H1 (cell line): Measurements from ENCODE around the gene ZBED1. TPM values are rescaled to one million over a fixed set of nuclear protein-coding genes. Genes with fewer than 3 reads are reported as not detected.

Experiments
- MAX ChIP-seq: IDR thresholded peaks from 2 replicates; pipeline ENCODE4 v1.6.1; 2012; ENCODE audit warnings: inconsistent platforms
- polyA plus RNA-seq, 7 experiments: library from polyadenylated mRNA; depleted of rRNA in 3 of 7; stranded (reverse) in 5 of 7; unstranded in 2 of 7; fragments of >200 nt in 5 of 7; fragments of 200-250 nt in 2 of 7; gene quantifications; 1 replicate in 5 of 7; 2 replicates in 1 of 7; 4 replicates in 1 of 7; pipeline versions ENCODE4 v1.2.1 to v1.2.3, GENCODE V29; 2011 to 2013; ENCODE audit warnings: missing spikeins in 2 of 7, mixed read lengths in 2 of 7
- total RNA-seq: library from RNA; stranded (reverse); fragmentation: NEBNext Ultra II Directional; extraction: Animal tissue kit (Norgen Biotek cat#: 25700); gene quantifications from 2 replicates; pipeline ENCODE4 v1.2.1, GENCODE V29; 2021

ZBED1 gene
- total and polyA plus RNA-seq, 2 of the 8 experiments (the other 6 are each of a cell fraction or from before 2014, with no cell fraction given) = 28.5 to 45.8 TPM

DNA sequence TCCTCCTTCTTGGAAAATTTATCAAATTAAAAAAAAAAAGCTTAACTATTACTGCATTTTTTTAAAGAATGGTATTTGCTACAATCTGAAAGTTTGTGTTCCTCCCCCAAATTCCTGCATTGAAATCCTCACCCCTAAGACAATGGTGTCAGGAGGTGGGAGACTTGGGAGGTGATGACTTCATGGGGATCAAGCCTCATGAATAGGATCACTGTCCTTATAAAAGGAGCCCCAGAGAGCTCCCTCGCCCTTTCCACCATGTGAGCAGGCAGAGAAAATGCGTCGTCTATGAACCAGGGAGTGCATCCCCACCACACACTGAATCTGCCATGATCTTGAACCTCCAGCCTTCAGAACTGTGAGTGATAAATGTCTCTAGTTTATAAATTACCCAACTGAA lies 38.0 kb downstream of the ZBED1 start (continued):
- TF ChIP-seq MAX = peak; percentile 84
